HEK293T (cell line): ENCODE measurements around the gene ZBTB17.
"Not testable (repeated sequence)": the region's sequence is repeated elsewhere in the genome, so short reads cannot be mapped to it uniquely, and the experiment has no call there.

Experiments used
- CTCF ChIA-PET: fragments of 350-600 bp; formaldehyde crosslinking; extraction: SDS; loops from one replicate; lab custom pipeline; 2021; ENCODE audit warnings: antibody characterized with exemption, inconsistent platforms; lab: Yijun Ruan, JAX
- POLR2A ChIA-PET: fragments of 350-600 bp; formaldehyde crosslinking; extraction: SDS; loops from one replicate; lab custom pipeline; 2020; ENCODE audit warnings: antibody characterized with exemption, inconsistent platforms; lab: Yijun Ruan, JAX
- DNase-seq: peaks from one replicate; pipeline ENCODE4 v3.0.0; 2012; ENCODE audit warnings: mixed read lengths; ENCODE audit errors: extremely low spot score
- FOXA1 ChIP-seq: fragments of 450-650 bp; IDR thresholded peaks from 2 replicates; pipeline ENCODE4 v1.6.1; 2016; ENCODE audit warnings: mild to moderate bottlenecking
- ZNF384 ChIP-seq: fragments of 450-650 bp; IDR thresholded peaks from 2 replicates; pipeline ENCODE4 v1.6.1; 2016
- TF ChIP-seq, protein P1 (sequence below): fragments of 450-650 bp; IDR thresholded peaks from 2 replicates; pipeline ENCODE4 v1.6.1; 2016

Gene ZBTB17

DNA sequence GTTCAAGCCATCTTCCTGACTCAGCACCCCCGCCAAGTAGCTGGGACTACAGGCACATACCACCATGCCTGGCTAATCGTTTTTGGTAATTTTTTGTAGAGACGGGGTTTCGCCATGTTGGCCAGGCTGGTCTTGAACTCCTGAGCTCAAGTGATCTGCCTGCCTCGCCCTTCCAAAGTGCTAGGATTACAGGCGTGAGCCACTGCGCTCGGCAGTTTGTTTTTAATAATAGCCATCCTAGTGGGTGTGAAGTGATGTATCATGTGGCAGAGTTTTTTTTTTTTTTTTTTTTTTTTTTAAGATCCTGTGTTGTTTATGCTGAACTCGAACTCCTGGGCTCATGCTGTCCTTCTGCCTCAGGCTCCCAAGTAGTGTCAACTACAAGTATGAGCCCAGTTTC is 76.6 kb downstream of the ZBTB17 start:
- TF ChIP-seq ZNF384 (peak; percentile 97), FOXA1 (no peak)
- POLR2A ChIA-PET: no interaction called here
- CTCF ChIA-PET: interaction anchor here (0.6 kb wide), 1 partner anchor 188 kb away, joined by 4 read pairs; no protein-coding TSS in a partner anchor
- no peak for DNase-seq

DNA sequence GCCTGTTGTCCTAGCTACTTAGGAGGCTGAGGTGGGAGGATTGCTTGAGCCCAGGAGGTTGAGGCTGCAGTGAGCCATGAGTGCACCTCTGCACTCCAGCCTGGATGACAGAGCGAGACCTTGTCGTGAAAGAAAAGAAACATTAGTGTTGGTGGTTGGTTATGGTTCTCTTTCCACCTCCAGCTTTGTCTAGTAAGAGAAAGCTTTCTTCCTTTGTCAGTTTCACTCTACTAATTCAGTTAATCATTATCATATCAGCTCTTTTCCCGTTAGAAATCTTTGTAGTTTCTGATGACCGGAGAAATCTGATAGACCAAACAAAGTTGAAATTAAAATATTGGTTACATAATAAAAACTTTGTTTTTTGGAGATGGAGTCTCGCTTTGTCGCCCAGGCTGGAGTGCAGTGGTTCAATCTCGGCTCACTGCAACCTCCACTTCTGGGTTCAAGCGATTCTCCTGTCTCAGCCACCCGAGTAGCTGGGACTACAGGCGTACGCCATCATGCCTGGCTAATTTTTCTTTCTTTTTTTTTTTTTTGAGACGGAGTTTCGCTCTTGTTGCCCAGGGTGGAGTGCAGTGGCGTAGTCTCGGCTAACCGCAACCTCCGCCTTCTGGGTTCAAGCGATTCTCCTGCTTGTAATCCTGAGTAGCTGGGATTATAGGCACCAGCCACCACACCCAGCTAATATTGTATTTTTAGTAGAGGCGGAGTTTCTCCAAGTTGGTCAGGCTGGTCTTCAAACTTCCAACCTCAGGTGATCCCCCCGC is 78.9 kb downstream of the ZBTB17 start:
- DNase-seq: not testable (repeated sequence)
- ChIA-PET CTCF (interaction anchor here (0.6 kb wide), 3 partner anchors 32 to 745 kb away, joined by 3 to 4 read pairs (median 3); no protein-coding TSS in a partner anchor), POLR2A (interaction anchor here (1.0 to 1.9 kb wide), 3 partner anchors 49 to 65 kb away, joined by 3 to 6 read pairs (median 3); partner anchors contain the start of gene SPEN)

DNA sequence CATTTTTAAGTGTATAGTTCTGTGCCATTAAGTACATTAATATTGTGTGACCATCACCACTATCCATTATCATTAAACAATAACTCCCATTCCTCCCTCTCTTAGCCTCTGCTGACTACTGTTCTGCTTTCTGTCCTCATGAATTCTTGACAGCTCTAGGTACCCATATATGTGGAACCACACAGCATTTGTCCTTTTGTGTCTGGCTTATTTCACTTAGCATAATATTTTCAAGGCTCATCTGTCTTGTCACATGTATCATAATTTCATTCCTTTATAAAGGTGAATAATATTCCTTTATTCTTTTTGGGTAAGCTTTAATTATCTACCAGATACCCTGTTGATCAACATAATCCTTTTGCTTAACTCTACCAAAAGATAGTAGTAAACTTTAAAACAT is 80.7 kb downstream of the ZBTB17 start:
- ChIA-PET CTCF (interaction anchor here (0.6 to 0.7 kb wide), 3 partner anchors 10 to 56 kb away, joined by 3 read pairs; no protein-coding TSS in a partner anchor), POLR2A (interaction anchor here (0.8 kb wide), 1 partner anchor 61 kb away, joined by 4 read pairs; no protein-coding TSS in a partner anchor)
- DNase-seq: no peak
- TF ChIP-seq, protein P1, sequence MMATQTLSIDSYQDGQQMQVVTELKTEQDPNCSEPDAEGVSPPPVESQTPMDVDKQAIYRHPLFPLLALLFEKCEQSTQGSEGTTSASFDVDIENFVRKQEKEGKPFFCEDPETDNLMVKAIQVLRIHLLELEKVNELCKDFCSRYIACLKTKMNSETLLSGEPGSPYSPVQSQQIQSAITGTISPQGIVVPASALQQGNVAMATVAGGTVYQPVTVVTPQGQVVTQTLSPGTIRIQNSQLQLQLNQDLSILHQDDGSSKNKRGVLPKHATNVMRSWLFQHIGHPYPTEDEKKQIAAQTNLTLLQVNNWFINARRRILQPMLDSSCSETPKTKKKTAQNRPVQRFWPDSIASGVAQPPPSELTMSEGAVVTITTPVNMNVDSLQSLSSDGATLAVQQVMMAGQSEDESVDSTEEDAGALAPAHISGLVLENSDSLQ: no peak
- 0 out of 2 replicates have a peak, but pooled peaks have one; percentile 17 for TF ChIP-seq ZNF384

DNA sequence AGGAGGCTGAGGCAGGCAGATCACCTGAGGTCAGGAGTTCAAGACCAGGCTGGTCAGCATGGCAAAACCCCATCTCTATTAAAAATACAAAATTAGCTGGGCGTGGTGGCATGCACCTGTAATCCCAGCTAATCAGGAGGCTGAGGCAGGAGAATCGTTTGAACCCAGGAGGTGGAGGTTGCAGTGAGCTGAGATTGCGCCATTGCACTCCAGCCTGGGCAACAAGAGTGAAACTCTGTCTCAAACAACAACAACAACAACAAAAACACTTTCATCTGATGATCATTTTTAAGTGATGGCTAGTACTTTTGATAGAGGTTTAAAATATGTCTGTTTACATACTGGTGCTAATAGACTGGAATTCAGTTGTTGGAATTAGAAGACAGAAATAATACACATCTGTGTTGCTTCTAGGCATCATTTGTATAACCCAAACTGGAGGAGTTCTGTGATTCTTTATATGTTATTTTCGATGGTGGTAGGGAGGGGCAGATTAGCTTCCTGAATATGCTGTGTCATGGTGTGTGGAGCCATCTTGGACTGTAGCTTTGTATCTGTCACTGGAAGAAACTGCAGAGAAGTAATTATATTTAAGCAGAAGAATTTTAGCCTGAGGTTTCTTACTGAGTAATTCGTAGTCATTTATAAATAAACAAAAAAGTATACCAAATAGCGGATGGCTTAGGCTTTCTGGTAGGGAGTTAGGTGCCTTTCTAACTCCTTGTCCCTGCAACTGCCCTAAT is 82.9 kb downstream of the ZBTB17 start:
- CTCF ChIA-PET: interaction anchor here (0.6 to 1.0 kb wide), 2 partner anchors 12 to 16 kb away, joined by 4 to 5 read pairs; no protein-coding TSS in a partner anchor
- POLR2A ChIA-PET, DNase-seq: not testable (repeated sequence)
